SU-DHL-6 (cell line): ENCODE data around the gene APLNR.

Experiments
- CTCF ChIP-seq: fragments of 200-600 bp; sonication (generic); IDR thresholded peaks from one replicate; pipeline ENCODE4 v1.5.1; 2017; ENCODE audit warnings: antibody characterized with exemption, mild to moderate bottlenecking, low read length, moderate library complexity; ENCODE audit not compliant: insufficient read depth, poor library complexity, severe bottlenecking
- EZH2phosphoT487 ChIP-seq: fragments of 200-600 bp; sonication (generic), shearing (Covaris generic); conservative IDR thresholded peaks from 2 replicates; pipeline ENCODE4 v1.6.1; 2018; ENCODE audit warnings: mild to moderate bottlenecking, antibody characterized with exemption, low read length, moderate library complexity, mixed read lengths

- no peak for TF ChIP-seq CTCF
- TF ChIP-seq EZH2phosphoT487: no peak
Measured at GRCh38 chr11:57269571-57270021, 32.5 kb upstream of the APLNR start.
